GM21723 (cell line): Measurements from ENCODE around the gene CARMIL1.
"Not testable (repeated sequence)": the region's sequence is repeated elsewhere in the genome, so short reads cannot be mapped to it uniquely, and the experiment has no call there.

ENCODE experiments used
- ATAC-seq: cut with Tn5 transposase; IDR thresholded peaks from one replicate; pipeline ENCODE4 v1.9.1; 2021; ENCODE audit warnings: mild to moderate bottlenecking, moderate library complexity; ENCODE audit not compliant: unreplicated experiment

Gene CARMIL1

DNA sequence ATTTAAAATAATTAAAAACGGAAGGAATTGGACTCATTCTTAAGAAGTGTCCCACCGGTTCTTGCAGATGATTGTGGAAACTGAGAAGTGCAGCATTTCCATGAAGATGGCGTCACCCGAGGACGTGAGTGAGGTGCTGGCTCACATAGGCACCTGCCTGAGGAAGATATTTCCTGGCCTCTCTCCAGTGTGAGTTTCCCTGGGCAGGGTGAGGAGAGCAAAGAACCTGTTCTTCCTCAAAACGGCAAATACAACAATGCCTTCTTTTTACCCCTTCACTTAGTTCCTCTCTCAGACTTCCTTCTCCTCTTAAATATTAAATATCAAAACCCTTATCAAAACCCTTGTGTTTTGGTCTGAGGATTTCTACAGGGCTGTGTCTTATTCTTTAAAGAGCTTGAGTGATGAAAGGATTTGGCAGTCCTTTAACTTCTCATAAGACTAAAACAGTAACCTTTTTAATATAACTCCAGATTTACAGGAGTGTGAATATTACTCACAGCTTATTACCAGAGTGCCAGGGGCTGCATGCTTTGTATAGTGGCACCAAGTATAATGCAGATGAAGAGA, 156.3 kb downstream of the CARMIL1 start:
- no peak for ATAC-seq

DNA sequence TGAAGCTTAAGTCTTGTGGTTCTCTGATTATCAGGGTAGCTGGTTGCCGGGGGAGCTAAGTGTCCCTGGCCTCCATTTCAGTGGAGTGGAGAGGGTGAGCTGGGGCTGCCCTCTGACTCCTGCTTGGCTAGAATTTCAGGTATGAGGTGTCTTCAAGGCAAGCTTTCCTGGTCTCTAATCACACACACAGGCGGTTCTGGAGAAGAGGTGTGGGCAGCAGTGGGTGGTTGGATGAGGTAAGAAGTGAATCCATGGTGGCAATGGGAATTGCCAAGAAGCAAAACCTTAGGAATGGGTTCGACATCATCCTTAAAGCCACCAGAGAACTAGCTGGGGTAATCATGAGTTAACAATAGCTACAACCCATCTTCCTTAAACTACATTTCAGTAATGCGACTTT, 157.6 kb downstream of the CARMIL1 start:
- no peak for ATAC-seq

- no peak for ATAC-seq
These were observed 160.2 kb downstream of the CARMIL1 start for GRCh38 chr6:25439368-25439767.

DNA sequence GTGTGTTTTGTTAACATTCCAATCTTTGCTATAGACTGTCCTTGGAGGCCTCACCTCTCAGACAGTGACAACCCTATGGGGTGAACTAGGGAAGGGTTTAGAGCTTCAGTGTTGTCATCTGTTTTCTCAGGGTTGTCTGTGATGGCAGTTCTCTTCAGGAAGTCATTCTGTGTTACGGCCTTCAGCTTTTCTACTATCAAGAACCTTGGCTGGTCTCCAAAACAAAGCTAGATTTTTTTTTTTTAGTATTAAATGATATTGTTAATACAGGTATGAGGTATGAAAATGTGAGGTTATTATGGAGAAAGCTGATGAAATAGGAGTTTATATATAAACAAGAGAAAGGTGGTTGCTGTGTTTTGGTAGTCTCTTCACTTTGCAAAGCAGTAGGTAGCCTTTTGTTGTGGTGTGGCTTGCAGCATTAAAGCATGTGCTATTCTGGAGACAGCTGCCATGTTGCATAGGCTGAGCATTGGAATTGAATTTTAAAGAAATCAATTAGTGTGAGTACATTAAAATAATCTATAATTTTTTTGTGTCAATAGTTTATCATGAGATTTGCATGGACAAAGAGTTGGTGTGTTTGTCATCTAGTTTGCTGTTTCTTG, 162.6 kb downstream of the CARMIL1 start:
- ATAC-seq: no peak

DNA sequence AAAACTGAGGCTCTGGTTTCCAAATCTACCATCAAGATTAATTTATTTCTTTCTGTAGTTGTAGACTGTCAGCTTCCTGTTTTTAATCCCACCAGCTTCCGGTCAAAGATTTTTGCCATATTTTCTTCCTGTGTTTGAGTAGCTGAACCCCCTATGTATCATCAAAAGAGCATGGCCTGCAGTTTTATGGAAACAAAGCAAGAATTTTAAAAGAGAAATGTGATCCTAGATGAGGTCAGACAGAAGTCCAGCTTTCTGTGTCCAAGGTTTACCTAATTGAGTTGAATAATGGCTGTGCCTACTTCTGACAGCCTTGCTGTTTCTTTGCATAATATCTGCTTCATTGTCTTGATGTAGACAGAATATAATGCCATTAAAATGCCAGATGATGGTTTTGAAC, 163.7 kb downstream of the CARMIL1 start:
- ATAC-seq: no peak

DNA sequence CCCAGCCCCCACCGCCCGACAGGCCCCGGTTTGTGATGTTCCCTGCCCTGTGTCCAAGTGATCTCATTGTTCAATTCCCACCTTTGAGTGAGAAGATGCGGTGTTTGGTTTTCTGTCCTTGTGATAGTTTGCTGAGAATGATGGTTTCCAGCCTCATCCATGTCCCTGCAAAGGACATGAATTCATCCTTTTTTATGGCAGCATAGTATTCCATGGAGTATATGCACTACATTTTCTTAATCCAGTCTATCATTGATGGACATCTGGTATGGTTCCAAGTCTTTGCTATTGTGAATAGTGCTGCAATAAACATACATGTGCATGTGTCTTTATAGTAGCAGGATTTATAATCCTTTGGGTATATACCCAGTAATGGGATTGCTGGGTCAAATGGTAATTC, 165.3 kb downstream of the CARMIL1 start:
- not testable (repeated sequence) for ATAC-seq

DNA sequence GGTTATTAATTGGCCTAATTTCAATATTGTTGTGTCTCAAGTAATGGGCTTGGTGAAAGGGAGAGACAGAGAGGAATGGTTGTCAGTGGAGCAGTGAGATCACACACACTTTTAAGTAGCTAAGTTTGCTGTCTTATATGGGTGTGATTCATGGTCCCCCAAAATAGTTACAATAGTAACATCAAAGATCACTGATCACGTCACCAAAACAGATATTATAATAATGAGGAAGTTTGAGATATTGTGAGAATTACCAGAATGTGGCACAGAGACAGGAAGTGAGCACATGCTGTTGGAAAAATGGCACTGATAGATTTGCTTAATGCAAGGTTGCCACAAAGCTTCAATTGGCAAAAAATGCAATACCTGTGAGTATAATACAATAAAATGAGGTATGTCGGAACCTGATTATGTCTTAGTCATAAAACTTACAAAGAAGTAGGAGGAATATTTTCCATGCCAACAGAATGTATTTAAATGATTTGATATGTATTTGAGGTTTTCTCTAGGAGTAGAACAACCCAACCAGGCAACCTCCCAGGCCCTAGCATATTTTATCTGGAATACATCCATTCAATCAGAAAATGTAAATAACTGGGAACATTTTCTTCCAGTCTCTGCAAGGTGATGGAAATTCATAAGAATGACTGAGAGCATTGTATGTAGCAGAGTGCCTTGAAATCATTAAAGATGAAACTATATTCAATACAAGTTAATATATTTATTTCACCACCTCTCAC, 167.8 kb downstream of the CARMIL1 start:
- ATAC-seq: no peak

GRCh38 chr6:25447570-25447929, 168.4 kb downstream of the CARMIL1 start:
- no peak for ATAC-seq

GRCh38 chr6:25448965-25449538, 169.9 kb downstream of the CARMIL1 start:
- no peak for ATAC-seq

GRCh38 chr6:25449774-25450173, 170.6 kb downstream of the CARMIL1 start:
- no peak for ATAC-seq

GRCh38 chr6:25450469-25451198, 171.5 kb downstream of the CARMIL1 start:
- ATAC-seq: no peak

DNA sequence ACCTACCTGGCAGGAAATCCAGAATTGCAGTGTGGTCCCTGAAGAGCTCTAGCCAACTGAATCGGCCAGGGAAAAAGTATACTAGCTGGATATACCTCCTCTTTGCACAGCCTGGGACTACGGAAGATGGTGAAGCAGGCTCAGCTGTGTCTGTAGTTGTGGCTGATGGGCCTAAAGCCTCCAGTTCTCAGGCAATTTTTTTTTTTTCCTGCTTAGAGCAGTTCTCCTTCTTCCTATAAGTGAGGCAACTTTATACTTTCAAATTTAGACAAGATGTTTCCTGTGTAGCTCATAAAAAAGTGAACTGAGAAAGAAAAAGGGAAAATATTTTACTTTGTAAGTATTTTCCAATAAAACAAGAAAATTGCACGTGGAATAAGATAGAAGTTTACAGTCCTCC, 172.9 kb downstream of the CARMIL1 start:
- ATAC-seq: no peak

DNA sequence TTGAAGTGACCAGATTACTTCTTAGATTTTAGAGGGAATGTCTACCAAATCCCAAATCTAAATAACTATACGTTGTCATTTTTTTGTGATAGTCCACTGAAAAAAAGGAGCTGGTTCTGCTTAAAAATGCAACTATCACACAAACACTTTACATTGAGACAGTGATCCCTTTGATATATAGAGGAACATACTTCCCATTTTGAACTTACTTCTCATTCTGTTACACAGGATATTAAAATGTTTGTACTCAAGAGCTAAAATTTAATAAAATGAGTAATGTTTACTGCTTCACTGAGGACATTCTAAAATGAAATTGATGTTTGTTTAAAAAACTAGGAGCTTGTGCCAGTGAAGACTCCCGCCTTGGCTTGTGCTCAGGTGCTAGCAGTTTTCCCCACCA, 174.1 kb downstream of the CARMIL1 start:
- ATAC-seq: no peak

GRCh38 chr6:25454136-25454535, 175.0 kb downstream of the CARMIL1 start:
- ATAC-seq: no peak

DNA sequence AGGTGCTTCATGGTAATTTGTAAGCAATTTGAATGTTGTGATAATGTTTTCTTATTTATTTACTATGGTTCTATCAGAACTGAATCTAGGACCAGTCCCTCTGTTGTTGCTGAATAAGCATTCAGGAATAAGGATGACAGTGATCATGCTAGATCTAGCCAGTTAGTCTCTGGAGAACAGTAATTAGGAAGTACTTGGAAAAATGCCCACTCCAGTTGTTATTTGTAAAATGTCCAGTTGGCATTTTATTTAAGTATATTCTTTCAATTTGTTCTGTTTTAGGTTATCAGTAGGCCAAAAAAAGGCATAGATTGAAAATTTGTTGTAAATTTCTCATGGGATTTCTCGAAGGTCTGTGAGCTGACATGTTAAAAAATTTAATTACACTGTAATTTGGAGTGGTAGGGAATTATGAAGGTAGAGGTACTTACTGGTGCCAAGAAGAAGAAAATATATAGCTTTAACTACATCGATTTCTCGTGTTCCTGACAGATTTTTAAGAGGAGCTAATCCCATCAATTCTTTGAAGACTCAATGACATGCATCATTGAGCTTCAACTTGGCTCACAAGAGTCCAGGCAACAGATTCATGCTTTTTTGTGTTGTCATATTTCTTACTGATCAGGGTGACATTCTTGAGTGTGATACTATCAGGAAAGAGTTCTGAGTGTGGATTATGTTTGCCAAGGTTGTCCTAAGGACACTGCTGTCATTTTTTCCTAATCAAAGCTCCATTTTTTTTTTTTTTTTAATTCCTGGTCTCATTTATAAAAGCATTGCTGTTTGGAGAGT, 177.3 kb downstream of the CARMIL1 start:
- no peak for ATAC-seq

DNA sequence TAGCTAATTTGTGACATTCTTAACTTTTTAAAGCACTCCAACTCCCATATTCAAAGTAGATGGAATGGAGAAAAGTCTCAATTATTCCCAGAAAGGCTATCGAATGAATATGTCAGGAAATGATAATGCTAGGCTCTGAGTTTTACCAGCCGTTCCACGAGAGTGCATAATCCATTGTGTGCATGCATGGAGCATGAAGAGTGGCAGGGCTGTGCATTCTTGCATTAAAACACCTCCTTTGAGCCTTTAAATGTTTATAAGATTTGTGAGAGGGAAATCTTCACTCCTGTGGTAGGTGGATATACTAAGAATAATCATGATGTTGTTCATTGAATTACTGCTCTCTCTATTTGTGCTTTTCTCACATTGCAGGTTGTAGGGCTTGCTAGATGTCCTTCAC, 178.3 kb downstream of the CARMIL1 start:
- ATAC-seq: no peak

DNA sequence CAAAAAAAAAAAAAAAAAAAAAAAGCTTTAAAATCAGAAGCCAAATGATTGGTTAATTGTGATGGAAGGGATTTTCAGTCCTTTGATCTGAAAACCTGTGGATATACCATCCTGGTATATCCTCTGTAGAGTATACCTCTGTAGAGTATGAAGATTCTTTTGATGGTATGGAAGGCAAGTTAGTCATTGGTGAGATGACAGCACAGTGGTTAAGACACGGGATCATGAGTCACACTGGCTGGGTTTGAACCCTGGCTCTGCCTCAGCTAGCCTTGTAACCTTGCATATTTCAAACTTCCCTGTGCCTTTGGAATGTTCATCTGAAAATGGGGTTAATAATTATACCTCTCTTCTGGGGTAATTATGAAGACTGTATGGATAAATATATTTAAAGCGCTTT, 179.3 kb downstream of the CARMIL1 start:
- no peak for ATAC-seq

DNA sequence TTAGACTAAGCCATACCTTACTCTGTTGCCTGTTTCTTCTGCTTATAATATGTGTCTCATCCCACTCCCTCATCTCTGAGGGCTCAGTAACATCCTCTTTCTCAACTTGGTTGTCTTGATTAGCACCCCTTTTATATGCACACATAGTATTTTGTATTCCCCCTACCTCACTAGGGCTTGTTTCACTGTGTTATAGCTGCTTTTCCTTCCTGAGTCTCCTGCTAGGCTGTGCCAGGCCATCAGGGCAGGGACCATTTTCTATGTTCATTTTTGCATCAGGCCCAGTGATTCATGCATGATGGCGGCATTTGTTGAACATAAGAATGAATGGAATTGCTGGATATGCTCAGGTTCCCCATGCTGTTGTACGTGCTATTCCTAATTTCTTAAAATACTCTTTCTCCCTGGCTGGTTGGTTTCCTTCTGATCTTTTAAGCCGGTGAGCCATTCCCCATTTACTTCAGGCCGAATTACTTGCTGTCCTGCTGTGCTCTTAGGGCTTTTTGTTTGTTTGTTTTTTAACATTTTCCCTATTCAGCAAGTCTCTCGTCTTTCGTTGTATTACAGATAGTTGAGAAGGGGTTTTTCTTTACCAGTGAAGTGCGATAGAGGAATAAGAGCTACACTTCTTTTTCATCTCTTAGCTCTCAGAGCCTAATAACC, 183.2 kb downstream of the CARMIL1 start:
- no peak for ATAC-seq

GRCh38 chr6:25463441-25463840, 184.3 kb downstream of the CARMIL1 start:
- ATAC-seq: no peak

DNA sequence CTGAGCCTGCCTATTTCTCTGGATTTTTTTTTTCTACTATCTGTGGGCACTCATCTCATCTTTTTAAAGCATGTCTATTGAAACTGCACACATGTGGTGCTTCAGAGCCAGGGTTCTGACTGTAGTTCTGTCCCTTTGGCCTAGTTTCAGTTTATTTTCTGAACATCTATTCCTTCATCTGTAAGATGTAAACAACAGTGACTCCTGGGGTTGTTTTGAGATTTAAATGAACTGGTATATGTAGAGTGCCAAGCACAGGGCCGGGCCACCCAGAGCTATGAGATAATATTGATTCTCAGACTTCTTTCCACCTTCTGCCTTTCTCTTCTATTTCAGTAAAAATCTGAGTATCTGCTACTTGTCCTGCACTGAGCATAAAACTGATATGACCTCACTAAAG, 185.1 kb downstream of the CARMIL1 start:
- ATAC-seq: no peak
